ENCODE measurements around the gene MIF4GD. TPM values are rescaled to one million over a fixed set of nuclear protein-coding genes. Genes with fewer than 3 reads are reported as not detected.

Gene MIF4GD
- total and polyA plus RNA-seq, 2 donors (not counting 1 experiment from before 2014, with no cell fraction given) = 6.3 to 10.3 TPM

DNA sequence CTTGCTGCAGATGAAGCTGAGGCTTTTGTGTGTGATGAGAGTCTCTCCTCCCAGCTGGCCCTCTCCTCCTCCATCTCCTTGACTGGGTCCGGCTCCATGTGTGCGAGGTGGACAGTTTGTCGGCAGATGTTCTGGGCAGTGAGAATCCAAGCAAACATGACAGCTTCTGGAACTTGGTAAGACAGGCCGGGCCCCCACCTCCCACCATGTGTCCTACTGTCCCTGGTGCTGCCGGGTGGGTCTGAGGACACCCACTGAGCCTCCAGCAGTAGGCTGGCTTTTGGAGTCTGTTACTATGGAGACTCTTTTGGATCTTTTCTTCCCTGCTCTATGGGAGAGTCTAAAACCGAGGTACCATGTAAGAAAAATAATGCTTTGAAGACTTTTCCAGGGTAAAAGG is 52.9 kb downstream of the MIF4GD start:
- Histone ChIP-seq H3K4me1 (ENCODE audit: control insufficient read depth, extremely low read depth, insufficient read depth, low read length) (no peaks in the 10 kb centered on the region), H4K20me1 (ENCODE audit: control insufficient read depth, extremely low read depth, insufficient read depth, low read length) (no peaks in the 10 kb centered on the region), H3K9me3 (ENCODE audit: control insufficient read depth, insufficient read depth, low read depth, low read length) (no peaks in the 10 kb centered on the region), H3K27ac (ENCODE audit: insufficient read depth, low read length) (no peak overlapping the region), H3K36me3 (ENCODE audit: control insufficient read depth, insufficient read depth, low read length) (peaks cover 9% of the 10 kb centered on the region), H3K4me2 (ENCODE audit: extremely low read depth, insufficient read depth, low read length) (no peak overlapping the region), H3K9ac (ENCODE audit: insufficient read depth, low read length) (no peak overlapping the region), H3K4me3 (replicated peaks in 1 of 4; ENCODE audit: control extremely low read depth in 1 of 4, insufficient read depth in 1 of 4, low read depth in 3 of 4, low read length in 4 of 4) (no peak overlapping the region), H3K27me3 (ENCODE audit: control insufficient read depth, insufficient read depth, low read length) (no peaks in the 10 kb centered on the region), H3K79me2 (ENCODE audit: control insufficient read depth, insufficient read depth, low read length) (no peaks in the 10 kb centered on the region), H2AFZ (ENCODE audit: low read length) (no peak overlapping the region)
- no peak for DNase-seq (ENCODE audit: low read depth in 2 of 2)
- TF ChIP-seq, protein P1, sequence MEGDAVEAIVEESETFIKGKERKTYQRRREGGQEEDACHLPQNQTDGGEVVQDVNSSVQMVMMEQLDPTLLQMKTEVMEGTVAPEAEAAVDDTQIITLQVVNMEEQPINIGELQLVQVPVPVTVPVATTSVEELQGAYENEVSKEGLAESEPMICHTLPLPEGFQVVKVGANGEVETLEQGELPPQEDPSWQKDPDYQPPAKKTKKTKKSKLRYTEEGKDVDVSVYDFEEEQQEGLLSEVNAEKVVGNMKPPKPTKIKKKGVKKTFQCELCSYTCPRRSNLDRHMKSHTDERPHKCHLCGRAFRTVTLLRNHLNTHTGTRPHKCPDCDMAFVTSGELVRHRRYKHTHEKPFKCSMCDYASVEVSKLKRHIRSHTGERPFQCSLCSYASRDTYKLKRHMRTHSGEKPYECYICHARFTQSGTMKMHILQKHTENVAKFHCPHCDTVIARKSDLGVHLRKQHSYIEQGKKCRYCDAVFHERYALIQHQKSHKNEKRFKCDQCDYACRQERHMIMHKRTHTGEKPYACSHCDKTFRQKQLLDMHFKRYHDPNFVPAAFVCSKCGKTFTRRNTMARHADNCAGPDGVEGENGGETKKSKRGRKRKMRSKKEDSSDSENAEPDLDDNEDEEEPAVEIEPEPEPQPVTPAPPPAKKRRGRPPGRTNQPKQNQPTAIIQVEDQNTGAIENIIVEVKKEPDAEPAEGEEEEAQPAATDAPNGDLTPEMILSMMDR (conservative IDR thresholded peaks at IDR 0.05 in 1 of 2, IDR thresholded peaks at IDR 0.05 in 1 of 2; ENCODE audit: low read depth in 1 of 2, low read length in 2 of 2) = no peak
- no peak for TF ChIP-seq EZH2 (IDR thresholded peaks at IDR 0.05; ENCODE audit: low read length, missing control alignments)

Other genes with a start within 250 kb of the MIF4GD start
- gene ATP5PD, start 224.3 kb downstream of the MIF4GD start, total RNA-seq = 258 and 317 TPM in 2 replicates
- gene ATP5PD, start 224.3 kb downstream of the MIF4GD start, polyA plus RNA-seq = 442 and 521 TPM in 2 replicates
- gene KCTD2, start 224.0 kb downstream of the MIF4GD start, total RNA-seq = 17.5 and 17.7 TPM in 2 replicates
- 29.5 and 35.8 TPM in 2 replicates for gene KCTD2, start 224.0 kb downstream of the MIF4GD start, polyA plus RNA-seq
- 3.6 and 8.4 TPM in 2 replicates for gene SLC16A5, start 183.3 kb downstream of the MIF4GD start, total RNA-seq
- gene SLC16A5, start 183.3 kb downstream of the MIF4GD start, polyA plus RNA-seq = 1.5 and 2.4 TPM in 2 replicates
- gene ARMC7, start 161.3 kb downstream of the MIF4GD start, total RNA-seq = 2.8 and 3.1 TPM in 2 replicates
- gene ARMC7, start 161.3 kb downstream of the MIF4GD start, polyA plus RNA-seq = 5.7 and 5.9 TPM in 2 replicates
- 25.7 and 29.9 TPM in 2 replicates for gene NT5C, start 139.5 kb downstream of the MIF4GD start, total RNA-seq
- 18.6 and 21.6 TPM in 2 replicates for gene NT5C, start 139.5 kb downstream of the MIF4GD start, polyA plus RNA-seq
- 51.9 and 78.8 TPM in 2 replicates for gene JPT1, start 116.7 kb downstream of the MIF4GD start, total RNA-seq
- 142 and 271 TPM in 2 replicates for gene JPT1, start 116.7 kb downstream of the MIF4GD start, polyA plus RNA-seq
- gene SUMO2, start 88.3 kb downstream of the MIF4GD start, total RNA-seq = 109 and 122 TPM in 2 replicates
- 190 and 191 TPM in 2 replicates for gene SUMO2, start 88.3 kb downstream of the MIF4GD start, polyA plus RNA-seq
- 18.5 and 21.3 TPM in 2 replicates for gene NUP85, start 65.6 kb downstream of the MIF4GD start, total RNA-seq
- 29.6 and 49.1 TPM in 2 replicates for gene NUP85, start 65.6 kb downstream of the MIF4GD start, polyA plus RNA-seq
- gene GGA3, start 9.6 kb downstream of the MIF4GD start, total RNA-seq = 8.0 and 13.0 TPM in 2 replicates
- 14.4 and 21.8 TPM in 2 replicates for gene GGA3, start 9.6 kb downstream of the MIF4GD start, polyA plus RNA-seq
- gene MRPS7, start 9.4 kb downstream of the MIF4GD start, total RNA-seq = 44.7 and 51.5 TPM in 2 replicates
- 44.2 and 62.8 TPM in 2 replicates for gene MRPS7, start 9.4 kb downstream of the MIF4GD start, polyA plus RNA-seq
- gene SLC25A19, start 18.2 kb upstream of the MIF4GD start, total RNA-seq = 7.4 and 9.7 TPM in 2 replicates
- 5.1 and 8.4 TPM in 2 replicates for gene SLC25A19, start 18.2 kb upstream of the MIF4GD start, polyA plus RNA-seq
- 56.0 and 68.9 TPM in 2 replicates for gene GRB2, start 134.4 kb upstream of the MIF4GD start, total RNA-seq
- 69.7 and 79.8 TPM in 2 replicates for gene GRB2, start 134.4 kb upstream of the MIF4GD start, polyA plus RNA-seq
- gene TMEM94, start 185.4 kb upstream of the MIF4GD start, total RNA-seq = 19.8 and 35.0 TPM in 2 replicates
- gene TMEM94, start 185.4 kb upstream of the MIF4GD start, polyA plus RNA-seq = 18.3 and 25.2 TPM in 2 replicates
- gene CASKIN2, start 244.3 kb upstream of the MIF4GD start, total RNA-seq = 4.9 and 8.3 TPM in 2 replicates
- 3.4 and 4.5 TPM in 2 replicates for gene CASKIN2, start 244.3 kb upstream of the MIF4GD start, polyA plus RNA-seq
- gene TSEN54, start 245.3 kb upstream of the MIF4GD start, total RNA-seq = 7.8 and 10.0 TPM in 2 replicates
- gene TSEN54, start 245.3 kb upstream of the MIF4GD start, polyA plus RNA-seq = 5.3 and 10.1 TPM in 2 replicates

All from fibroblast of lung (primary cell).